Transverse colon (tissue), 4 donors: ENCODE data around the gene COL23A1. TPM values are rescaled to one million over a fixed set of nuclear protein-coding genes. Genes with fewer than 3 reads are reported as not detected.

Experiments
- DNase-seq: peaks from one replicate; pipeline ENCODE4 v3.0.0-alpha.2; 2019
- H3K27ac ChIP-seq, 4 donors: fragments of 200-600 bp; sonication (generic); 2 replicates each; pipeline ENCODE4 v1.5.1; 2016 to 2018; ENCODE audit warnings: inconsistent platforms in 4 of 4
- H3K27me3 ChIP-seq: fragments of 200-600 bp; sonication (generic); 2 replicates; pipeline ENCODE4 v1.5.1; 2017; ENCODE audit warnings: inconsistent platforms
- H3K36me3 ChIP-seq, 4 donors: fragments of 200-600 bp; sonication (generic); 2 replicates each; pipeline ENCODE4 v1.5.1; 2017 to 2019; ENCODE audit warnings: inconsistent platforms in 4 of 4
- H3K4me1 ChIP-seq, 4 donors: fragments of 200-600 bp; sonication (generic); 2 replicates each; pipeline ENCODE4 v1.5.1; 2017 to 2020; ENCODE audit warnings: inconsistent platforms in 4 of 4
- H3K4me3 ChIP-seq, 4 donors: fragments of 200-600 bp; sonication (generic); 1 replicate in 1 of 4; 2 replicates in 3 of 4; pipeline versions ENCODE4 v1.5.1 to v1.6.1; 2017 to 2019; ENCODE audit warnings: inconsistent platforms in 4 of 4
- H3K9me3 ChIP-seq, 2 donors: fragments of 200-600 bp; sonication (generic); 2 replicates each; pipeline ENCODE4 v1.5.1; 2017 to 2019; ENCODE audit warnings: inconsistent platforms in 2 of 2
- CTCF ChIP-seq, 5 experiments: fragments of 200-600 bp in 3 of 5; fragments of 450-650 bp in 2 of 5; sonication (generic) in 3 of 5; IDR thresholded peaks; 1 replicate in 2 of 5; 2 replicates in 3 of 5; pipeline ENCODE4 v1.5.1; 2016 to 2017; ENCODE audit warnings: antibody characterized with exemption in 5 of 5, inconsistent platforms in 3 of 5, mild to moderate bottlenecking in 2 of 5, moderate library complexity in 1 of 5
- EP300 ChIP-seq: sonication (generic); formaldehyde crosslinking; IDR thresholded peaks from one replicate; pipeline ENCODE4 v1.6.1; 2017; ENCODE audit warnings: antibody characterized with exemption, low read depth
- POLR2A ChIP-seq: fragments of 450-650 bp; IDR thresholded peaks from one replicate; pipeline ENCODE4 v1.6.1; 2016; ENCODE audit warnings: antibody characterized with exemption, mild to moderate bottlenecking, moderate library complexity
- POLR2AphosphoS5 ChIP-seq, 3 donors: sonication (generic); formaldehyde crosslinking; IDR thresholded peaks; one replicate each; pipeline ENCODE4 v1.6.1; 2016; ENCODE audit warnings: antibody characterized with exemption in 3 of 3
- WGBS, 2 donors: methylation state at CpG; one replicate each; pipeline ENCODE4 v1.1.5; 2018; ENCODE audit warnings: low coverage in 1 of 2; 5-methylcytosine and 5-hydroxymethylcytosine counted together
- in situ Hi-C, 4 donors: fragments of 200-750 bp; cut with MboI; loops; one replicate each; pipeline versions ENCODE4 v1.15.0 to v1.15.1; 2017; ENCODE audit warnings: low sequenced_read_pairs in 3 of 4, low pct_ligation_motif_present in 1 of 4, low pct_unique_long_range_greater_than_20kb in 1 of 4
- intact Hi-C: fragments of 100-400 bp; cut with DNase I; formaldehyde crosslinking; loops from one replicate; pipeline ENCODE4 v1.15.1; 2023; ENCODE audit warnings: low total_unique reads
- total RNA-seq, 4 donors: library from RNA; depleted of rRNA; stranded (reverse); fragments of >200 nt; gene quantifications; one replicate each; pipeline ENCODE4 v1.1.0, GENCODE V29; 2016

The COL23A1 gene
- total RNA-seq, 4 donors from 2014 or later: 0.14 to 2.2 (median 1.4) TPM; not detected in 1

- intact Hi-C loops: no loop called here
- no peaks in the 10 kb centered on the region for H3K9me3 ChIP-seq
- 69 to 75% methylated on average over 2 to 7 of the region's 7 CpGs for WGBS, 2 donors
- H3K4me3 ChIP-seq: no peak overlapping the region
- TF ChIP-seq EP300: no peak
- TF ChIP-seq POLR2AphosphoS5 (IDR thresholded peaks at IDR 0.05): no peak
- TF ChIP-seq CTCF (IDR thresholded peaks at IDR 0.05): no peak
- TF ChIP-seq POLR2A: no peak
- in situ Hi-C loops: no loop called here
- no peak for DNase-seq
- H3K4me1 ChIP-seq: no peaks in the 10 kb centered on the region
- no peaks in the 10 kb centered on the region for H3K27me3 ChIP-seq
- H3K27ac ChIP-seq: no peak overlapping the region
- no peaks in the 10 kb centered on the region for H3K36me3 ChIP-seq
These were observed 116.3 kb downstream of the COL23A1 start for GRCh38 chr5:178473854-178474253.

DNA sequence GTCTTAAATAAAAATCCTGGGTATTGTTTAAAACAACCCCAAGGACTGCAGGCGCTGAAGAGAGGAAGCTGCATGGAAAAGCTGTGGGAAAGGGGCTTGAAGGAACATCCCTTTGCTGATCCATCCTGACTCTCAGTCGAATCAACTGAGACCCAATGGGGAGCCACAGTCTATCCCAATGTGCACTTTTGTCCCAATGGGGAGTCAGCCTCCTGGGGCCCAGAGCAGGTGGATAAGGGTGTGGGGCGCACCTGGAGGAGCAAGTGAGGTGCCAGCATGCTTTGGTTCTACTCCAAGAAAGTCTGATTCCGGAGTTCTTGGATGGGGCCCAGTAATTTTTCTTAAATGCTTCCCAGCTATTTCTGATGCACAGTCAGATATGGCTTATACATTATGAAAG, 118.1 kb downstream of the COL23A1 start:
- H3K27ac ChIP-seq: no peak overlapping the region
- no peak overlapping the region for H3K4me3 ChIP-seq
- no peaks in the 10 kb centered on the region for H3K36me3 ChIP-seq
- H3K9me3 ChIP-seq: no peaks in the 10 kb centered on the region
- in situ Hi-C loops: no loop called here
- TF ChIP-seq CTCF (IDR thresholded peaks at IDR 0.05) (no peak), EP300 (no peak), POLR2AphosphoS5 (IDR thresholded peaks at IDR 0.05) (no peak), POLR2A (no peak)
- H3K4me1 ChIP-seq: peaks cover 0 to 10% (median 3%) of the 10 kb centered on the region in 4 donors
- DNase-seq: no peak
- no peaks in the 10 kb centered on the region for H3K27me3 ChIP-seq
- intact Hi-C loops: no loop called here
- WGBS, 2 donors: 76% methylated on average over 4 of the region's 4 CpGs; no CpG with 5 or more reads in 1 of the 2 donors

DNA sequence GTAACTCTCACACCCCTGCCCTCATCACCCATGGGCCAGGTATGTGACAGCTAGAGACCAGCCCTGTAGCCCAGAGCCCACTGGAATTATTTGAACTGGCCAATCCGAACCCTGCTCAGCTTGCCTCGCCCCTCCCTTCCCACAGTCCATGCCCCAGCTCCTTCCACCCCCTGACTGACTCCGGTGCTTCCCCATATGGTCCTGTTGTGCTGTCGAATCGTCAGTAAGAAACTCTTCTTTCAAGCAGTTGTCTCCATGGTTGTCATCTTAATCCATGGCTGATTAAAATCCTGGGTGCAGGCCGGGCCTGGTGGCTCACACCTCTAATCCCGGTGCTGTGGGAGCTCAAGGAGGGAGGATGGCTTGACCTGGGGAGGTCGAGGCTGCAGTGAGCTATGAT, 118.5 kb downstream of the COL23A1 start:
- in situ Hi-C loops: no loop called here
- intact Hi-C loops: no loop called here
- Histone ChIP-seq H3K9me3 (no peaks in the 10 kb centered on the region), H3K36me3 (no peaks in the 10 kb centered on the region), H3K4me3 (no peak overlapping the region), H3K27ac (no peak overlapping the region), H3K4me1 (peaks cover 0 to 10% (median 3%) of the 10 kb centered on the region in 4 donors), H3K27me3 (no peaks in the 10 kb centered on the region)
- WGBS, 2 donors: 47 to 77% methylated on average over 4 to 8 of the region's 8 CpGs
- no peak for TF ChIP-seq EP300
- TF ChIP-seq POLR2A: no peak
- TF ChIP-seq POLR2AphosphoS5 (IDR thresholded peaks at IDR 0.05): no peak
- DNase-seq: no peak

DNA sequence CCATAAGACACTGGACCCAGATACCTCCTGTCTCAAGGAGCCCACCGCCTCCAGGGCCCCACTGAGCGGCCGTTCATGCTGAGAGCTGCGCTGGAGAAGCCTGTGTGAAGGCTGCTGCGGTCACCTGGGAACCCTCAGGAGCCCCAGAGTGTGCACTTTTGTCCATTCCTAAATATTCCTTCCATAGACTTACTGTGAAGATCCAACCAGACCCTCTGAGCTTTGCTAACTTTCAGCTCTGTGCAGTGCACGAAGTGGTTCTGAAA, 119.5 kb downstream of the COL23A1 start:
- peaks cover 0 to 10% (median 3%) of the 10 kb centered on the region in 4 donors for H3K4me1 ChIP-seq
- no peak overlapping the region for H3K4me3 ChIP-seq
- intact Hi-C loops (no loop called here), in situ Hi-C loops (no loop called here)
- TF ChIP-seq EP300: no peak
- TF ChIP-seq CTCF (IDR thresholded peaks at IDR 0.05): no peak
- no peak for TF ChIP-seq POLR2A
- TF ChIP-seq POLR2AphosphoS5 (IDR thresholded peaks at IDR 0.05): no peak
- H3K27ac ChIP-seq: no peak overlapping the region
- H3K9me3 ChIP-seq: no peaks in the 10 kb centered on the region
- 80 to 90% methylated on average over 2 to 6 of the region's 6 CpGs for WGBS, 2 donors
- H3K36me3 ChIP-seq: no peaks in the 10 kb centered on the region
- no peak for DNase-seq
- H3K27me3 ChIP-seq: no peaks in the 10 kb centered on the region

GRCh38 chr5:178469975-178470759, 120.0 kb downstream of the COL23A1 start:
- no peak overlapping the region for H3K4me3 ChIP-seq
- no peak overlapping the region for H3K27ac ChIP-seq
- intact Hi-C loops (no loop called here), in situ Hi-C loops (no loop called here)
- TF ChIP-seq POLR2A: no peak
- no peak for TF ChIP-seq POLR2AphosphoS5 (IDR thresholded peaks at IDR 0.05)
- no peak for TF ChIP-seq CTCF (IDR thresholded peaks at IDR 0.05)
- TF ChIP-seq EP300: no peak
- peaks cover 0 to 10% (median 3%) of the 10 kb centered on the region in 4 donors for H3K4me1 ChIP-seq
- no peaks in the 10 kb centered on the region for H3K9me3 ChIP-seq
- WGBS, 2 donors: 75 to 78% methylated on average over 1 to 18 of the region's 18 CpGs
- no peaks in the 10 kb centered on the region for H3K36me3 ChIP-seq
- no peak for DNase-seq
- no peaks in the 10 kb centered on the region for H3K27me3 ChIP-seq
